HG03025 (cell line): ENCODE results near the gene PCYT1B.
"Not testable (repeated sequence)": the region's sequence is repeated elsewhere in the genome, so short reads cannot be mapped to it uniquely, and the experiment has no call there.

Experiments used
- ATAC-seq: cut with Tn5 transposase; IDR thresholded peaks from one replicate; pipeline ENCODE4 v1.9.1; 2021; ENCODE audit warnings: mild to moderate bottlenecking, moderate library complexity; ENCODE audit not compliant: unreplicated experiment, low FRiP score

PCYT1B gene

GRCh38 chrX:24646745-24647182, 383 bp downstream of the PCYT1B start:
- ATAC-seq: no peak

GRCh38 chrX:24646006-24646405, 1.1 kb downstream of the PCYT1B start:
- no peak for ATAC-seq

GRCh38 chrX:24643116-24643515, 4.0 kb downstream of the PCYT1B start:
- no peak for ATAC-seq

- no peak for ATAC-seq
These were observed 17.4 kb downstream of the PCYT1B start for GRCh38 chrX:24629701-24630100.

GRCh38 chrX:24619647-24620046, 27.5 kb downstream of the PCYT1B start:
- ATAC-seq: no peak

- ATAC-seq: no peak
These were observed 36.6 kb downstream of the PCYT1B start for GRCh38 chrX:24610516-24610915.

- no peak for ATAC-seq
These were observed 39.5 kb downstream of the PCYT1B start for GRCh38 chrX:24607616-24608015.

GRCh38 chrX:24605941-24606340, 41.2 kb downstream of the PCYT1B start:
- not testable (repeated sequence) for ATAC-seq

- no peak for ATAC-seq
These were observed 44.0 kb downstream of the PCYT1B start for GRCh38 chrX:24603191-24603590.

GRCh38 chrX:24601858-24602257, 45.3 kb downstream of the PCYT1B start:
- ATAC-seq: no peak

- ATAC-seq: no peak
These were observed 52.6 kb downstream of the PCYT1B start for GRCh38 chrX:24594501-24594900.

- no peak for ATAC-seq
These were observed 57.0 kb downstream of the PCYT1B start for GRCh38 chrX:24590111-24590510.

- ATAC-seq: no peak
These were observed 70.1 kb downstream of the PCYT1B start for GRCh38 chrX:24577091-24577490.

GRCh38 chrX:24575496-24575895, 71.7 kb downstream of the PCYT1B start:
- ATAC-seq: no peak

- no peak for ATAC-seq
These were observed 72.4 kb downstream of the PCYT1B start for GRCh38 chrX:24574743-24575142.

GRCh38 chrX:24567169-24567568, 80.0 kb downstream of the PCYT1B start:
- ATAC-seq: no peak

GRCh38 chrX:24566240-24566639, 80.9 kb downstream of the PCYT1B start:
- ATAC-seq: no peak

- no peak for ATAC-seq
These were observed 83.7 kb downstream of the PCYT1B start for GRCh38 chrX:24563291-24564010.

- ATAC-seq: no peak
These were observed 86.0 kb downstream of the PCYT1B start for GRCh38 chrX:24561121-24561520.

GRCh38 chrX:24553011-24553410, 94.1 kb downstream of the PCYT1B start:
- ATAC-seq: no peak

- no peak for ATAC-seq
These were observed 97.0 kb downstream of the PCYT1B start for GRCh38 chrX:24550166-24550565.

- no peak for ATAC-seq
These were observed 99.2 kb downstream of the PCYT1B start for GRCh38 chrX:24547961-24548360.

- ATAC-seq: no peak
These were observed 104.4 kb downstream of the PCYT1B start for GRCh38 chrX:24542756-24543155.
